SH-SY5Y (cell line): ENCODE measurements around the gene ZNF787.

Experiments
- GATA2 ChIP-seq: IDR thresholded peaks from 2 replicates; pipeline ENCODE4 v1.6.1; 2011; ENCODE audit warnings: mild to moderate bottlenecking, low read depth, low read length
- GATA3 ChIP-seq: IDR thresholded peaks from 2 replicates; pipeline ENCODE4 v1.6.1; 2011; ENCODE audit warnings: low read depth, mild to moderate bottlenecking, low read length, moderate library complexity

DNA sequence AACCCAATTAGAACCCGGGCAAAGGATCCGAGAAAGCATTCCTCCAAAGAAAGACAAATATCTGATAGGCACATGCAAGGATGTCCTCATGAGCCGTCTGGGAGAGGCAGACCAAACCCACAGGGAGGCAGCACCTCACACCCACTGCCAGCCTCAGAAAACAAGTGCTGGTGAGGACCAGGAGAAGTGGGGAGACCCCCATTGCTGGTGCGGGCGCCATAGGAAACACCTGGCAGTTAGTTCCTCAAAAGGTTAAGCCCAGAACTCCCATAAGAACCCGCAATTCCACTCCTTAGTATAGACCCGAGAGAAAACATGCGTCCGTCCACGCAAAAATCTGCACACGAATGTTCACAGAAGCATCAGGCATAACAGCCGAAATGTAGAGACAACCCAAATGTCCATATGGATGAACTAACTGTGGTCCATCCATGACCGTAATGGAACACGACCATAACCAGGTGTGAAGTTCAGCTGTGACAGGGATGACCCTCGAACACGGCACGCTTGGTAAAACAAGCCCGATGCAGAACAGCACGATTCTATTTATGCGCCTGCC, 7.9 kb downstream of the ZNF787 start:
- TF ChIP-seq GATA2 (no peak), GATA3 (no peak)
